Measurements from ENCODE around the gene PXN.
"Not testable (repeated sequence)": the region's sequence is repeated elsewhere in the genome, so short reads cannot be mapped to it uniquely, and the experiment has no call there.

Gene PXN

GRCh38 chr12:120240495-120240833 lies 25.1 kb downstream of the PXN start:
- in situ Hi-C loops (cut with MboI; ENCODE audit: low sequenced_read_pairs) = no loop called here
- DNase-seq (ENCODE audit: low spot score in 2 of 2) = no peak

DNA sequence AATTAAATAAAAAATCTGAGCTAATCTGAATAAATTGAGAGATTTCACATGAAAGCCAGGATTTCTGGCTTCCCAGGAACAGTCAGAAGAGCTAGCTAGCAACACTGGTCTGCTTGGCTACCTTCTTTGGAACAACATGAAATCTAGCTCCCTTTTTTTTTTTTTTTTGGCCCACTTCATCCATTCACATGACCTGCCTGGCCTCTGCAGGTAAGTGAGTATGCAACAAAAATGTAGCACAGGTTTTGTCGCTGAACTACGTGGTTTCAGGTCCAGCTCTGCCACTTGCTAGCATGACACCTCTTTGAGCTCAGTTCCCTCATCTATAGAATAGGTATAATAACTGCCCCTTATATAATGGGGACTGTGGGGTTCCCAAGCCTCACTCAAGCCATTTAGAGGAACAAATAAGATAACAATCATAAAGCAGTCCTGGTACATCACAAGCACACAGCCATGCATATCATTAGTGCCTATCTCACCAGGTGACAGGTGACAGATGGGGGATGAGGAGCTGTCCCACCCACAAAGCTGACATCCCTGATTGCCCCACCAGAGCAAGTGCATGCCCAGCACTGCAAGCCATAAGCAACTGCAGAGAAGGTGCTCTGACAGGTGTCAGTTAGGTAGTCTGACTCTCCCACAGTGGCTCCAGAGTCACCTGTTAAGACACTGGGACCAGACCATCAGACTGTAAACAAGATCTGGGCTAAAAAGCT lies 25.6 kb downstream of the PXN start:
- no peaks in the 10 kb centered on the region for H3K9me3 ChIP-seq

More at GRCh38 chr12:120240495-120240833, 25.1 kb downstream of the PXN start:
- no peak overlapping the region for H3K4me3 ChIP-seq
- no peaks in the 10 kb centered on the region for H3K9me3 ChIP-seq
- H3K27me3 ChIP-seq (ENCODE audit: low read depth) = no peaks in the 10 kb centered on the region
- H3K4me1 ChIP-seq = no peaks in the 10 kb centered on the region; the same call in 1 of the 2 replicates
- no peaks in the 10 kb centered on the region for H3K36me3 ChIP-seq (replicated peaks)

DNA sequence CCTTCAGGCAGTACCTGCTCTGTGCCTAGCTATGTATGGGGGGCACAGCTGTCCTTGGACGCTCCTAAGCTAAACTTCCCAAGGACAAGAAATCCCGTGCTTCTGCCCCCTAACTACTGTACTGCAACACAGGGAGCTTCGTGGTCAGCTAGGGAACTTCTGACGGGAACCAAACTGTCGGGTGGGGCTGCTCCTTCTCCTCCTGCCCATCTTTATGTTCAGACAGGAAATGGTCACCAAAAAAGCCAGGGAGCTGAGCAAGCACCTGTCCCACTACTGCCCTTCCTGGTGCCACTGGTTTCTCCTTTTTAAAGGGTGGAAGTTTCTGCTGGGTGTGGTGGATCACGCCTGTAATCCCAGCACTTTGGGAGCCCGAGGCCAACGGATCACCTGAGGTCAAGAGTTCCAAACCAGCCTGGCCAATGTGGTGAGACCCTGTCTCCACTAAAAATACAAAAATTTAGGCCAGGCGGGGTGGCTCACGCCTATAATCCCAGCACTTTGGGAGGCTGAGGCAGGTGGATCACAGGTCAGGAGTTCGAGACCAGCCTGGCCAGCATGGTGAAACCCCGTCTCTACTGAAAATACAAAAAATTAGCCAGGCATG lies 26.6 kb downstream of the PXN start:
- Histone ChIP-seq H3K36me3 (replicated peaks) (no peaks in the 10 kb centered on the region), H3K4me1 (no peaks in the 10 kb centered on the region; the same call in 1 of the 2 replicates), H3K9me3 (no peaks in the 10 kb centered on the region), H3K4me3 (no peak overlapping the region), H3K27me3 (ENCODE audit: low read depth) (no peaks in the 10 kb centered on the region)
- no peak for DNase-seq (ENCODE audit: low spot score in 2 of 2)
- in situ Hi-C loops (cut with MboI; ENCODE audit: low sequenced_read_pairs) = no loop called here

More for the DNA sequence above, 25.6 kb downstream of the PXN start:
- H3K36me3 ChIP-seq (replicated peaks) = no peaks in the 10 kb centered on the region
- no peak for DNase-seq (ENCODE audit: low spot score in 2 of 2)
- no peaks in the 10 kb centered on the region; the same call in 1 of the 2 replicates for H3K4me1 ChIP-seq
- in situ Hi-C loops (cut with MboI; ENCODE audit: low sequenced_read_pairs) = no loop called here
- no peaks in the 10 kb centered on the region for H3K27me3 ChIP-seq (ENCODE audit: low read depth)
- H3K4me3 ChIP-seq = no peak overlapping the region

DNA sequence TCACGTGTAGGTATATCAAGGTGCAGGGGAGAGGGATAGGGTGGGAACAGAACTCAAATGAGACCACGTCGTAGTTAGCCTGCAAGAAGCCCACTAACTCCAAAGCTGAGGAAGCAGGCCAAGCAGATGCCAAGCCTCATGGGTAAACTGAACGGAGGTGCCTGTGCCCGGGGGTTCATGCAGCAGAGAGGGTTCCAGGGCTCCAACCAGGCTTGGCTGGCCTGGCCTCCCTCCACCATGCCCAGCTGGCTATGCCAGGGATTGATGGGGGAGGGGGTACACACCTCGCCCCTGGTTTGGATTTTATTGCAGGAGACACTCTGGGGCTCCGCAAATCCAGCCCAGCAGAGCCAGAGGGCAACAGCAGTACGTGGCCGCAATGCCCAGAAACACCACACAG lies 27.3 kb downstream of the PXN start:
- DNase-seq (ENCODE audit: low spot score in 2 of 2) = no peak

GRCh38 chr12:120237360-120238171 lies 28.0 kb downstream of the PXN start:
- in situ Hi-C loops (cut with MboI; ENCODE audit: low sequenced_read_pairs) = no loop called here
- no peaks in the 10 kb centered on the region for H3K4me1 ChIP-seq
- H3K9me3 ChIP-seq = no peaks in the 10 kb centered on the region
- no peaks in the 10 kb centered on the region for H3K27me3 ChIP-seq (ENCODE audit: low read depth)
- DNase-seq (ENCODE audit: low spot score in 2 of 2) = no peak
- no peaks in the 10 kb centered on the region for H3K36me3 ChIP-seq (replicated peaks)
- no peak overlapping the region for H3K4me3 ChIP-seq

More for the DNA sequence above, 27.3 kb downstream of the PXN start:
- in situ Hi-C loops (cut with MboI; ENCODE audit: low sequenced_read_pairs) = no loop called here
- Histone ChIP-seq H3K27me3 (ENCODE audit: low read depth) (no peaks in the 10 kb centered on the region), H3K4me3 (no peak overlapping the region), H3K4me1 (no peaks in the 10 kb centered on the region; the same call in 1 of the 2 replicates), H3K36me3 (replicated peaks) (no peaks in the 10 kb centered on the region), H3K9me3 (no peaks in the 10 kb centered on the region)

GRCh38 chr12:120236809-120237208 lies 28.7 kb downstream of the PXN start:
- H3K4me1 ChIP-seq; in situ Hi-C loops (cut with MboI; ENCODE audit: low sequenced_read_pairs); H3K4me3 ChIP-seq; H3K36me3 ChIP-seq (replicated peaks); H3K9me3 ChIP-seq; H3K27me3 ChIP-seq (ENCODE audit: low read depth); DNase-seq (ENCODE audit: low spot score in 2 of 2): not testable (repeated sequence)

DNA sequence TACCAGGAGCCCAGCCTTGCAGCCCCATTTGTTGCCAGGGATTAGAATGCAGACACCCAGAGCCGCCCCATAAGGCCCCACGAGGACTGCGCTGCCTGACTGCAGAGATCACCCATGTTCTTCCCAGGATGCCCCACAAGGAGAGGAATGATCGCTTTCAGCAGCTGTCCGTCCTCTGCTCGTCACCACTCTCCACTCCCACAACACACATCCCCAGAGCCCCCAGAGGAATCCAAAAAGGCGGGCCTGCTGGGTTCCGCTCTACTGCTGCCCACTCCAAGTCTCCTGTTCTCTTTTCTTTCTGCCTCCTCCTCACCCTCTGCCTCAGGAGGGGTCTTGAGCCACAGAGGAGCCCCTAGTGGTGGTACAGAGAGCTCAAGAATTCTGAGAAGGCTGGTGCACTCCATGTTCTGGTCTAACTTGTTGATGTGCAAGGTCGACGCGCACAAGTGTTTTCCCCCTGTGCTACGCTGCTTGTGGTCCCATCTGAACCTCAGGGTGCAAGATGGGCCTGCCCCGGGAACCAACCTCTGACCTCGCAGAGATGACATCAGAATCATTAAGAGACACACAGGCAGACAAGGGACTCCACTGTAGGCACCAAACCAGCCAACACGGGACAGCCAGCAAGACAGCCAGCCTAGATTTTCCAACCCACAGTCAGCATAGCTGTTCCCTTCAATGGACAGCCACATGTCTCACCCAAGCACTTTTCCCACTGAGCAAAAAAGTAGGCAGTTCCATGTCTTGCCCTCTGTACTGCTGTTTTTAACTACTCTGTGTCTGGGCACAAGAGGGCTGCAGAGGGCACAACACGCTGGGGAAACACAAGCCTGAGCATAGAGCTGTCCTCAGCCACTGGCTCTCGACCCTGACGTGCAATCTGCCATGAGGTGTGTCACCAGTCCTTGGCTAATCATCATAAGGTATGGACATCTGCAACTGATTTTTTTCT lies 29.9 kb downstream of the PXN start:
- no peak for DNase-seq (ENCODE audit: low spot score in 2 of 2)
- H3K4me3 ChIP-seq = no peak overlapping the region
- no peaks in the 10 kb centered on the region for H3K36me3 ChIP-seq (replicated peaks)
- in situ Hi-C loops (cut with MboI; ENCODE audit: low sequenced_read_pairs) = no loop called here
- H3K4me1 ChIP-seq = peaks cover 15% of the 10 kb centered on the region
- no peaks in the 10 kb centered on the region for H3K9me3 ChIP-seq
- H3K27me3 ChIP-seq (ENCODE audit: low read depth) = no peaks in the 10 kb centered on the region

DNA sequence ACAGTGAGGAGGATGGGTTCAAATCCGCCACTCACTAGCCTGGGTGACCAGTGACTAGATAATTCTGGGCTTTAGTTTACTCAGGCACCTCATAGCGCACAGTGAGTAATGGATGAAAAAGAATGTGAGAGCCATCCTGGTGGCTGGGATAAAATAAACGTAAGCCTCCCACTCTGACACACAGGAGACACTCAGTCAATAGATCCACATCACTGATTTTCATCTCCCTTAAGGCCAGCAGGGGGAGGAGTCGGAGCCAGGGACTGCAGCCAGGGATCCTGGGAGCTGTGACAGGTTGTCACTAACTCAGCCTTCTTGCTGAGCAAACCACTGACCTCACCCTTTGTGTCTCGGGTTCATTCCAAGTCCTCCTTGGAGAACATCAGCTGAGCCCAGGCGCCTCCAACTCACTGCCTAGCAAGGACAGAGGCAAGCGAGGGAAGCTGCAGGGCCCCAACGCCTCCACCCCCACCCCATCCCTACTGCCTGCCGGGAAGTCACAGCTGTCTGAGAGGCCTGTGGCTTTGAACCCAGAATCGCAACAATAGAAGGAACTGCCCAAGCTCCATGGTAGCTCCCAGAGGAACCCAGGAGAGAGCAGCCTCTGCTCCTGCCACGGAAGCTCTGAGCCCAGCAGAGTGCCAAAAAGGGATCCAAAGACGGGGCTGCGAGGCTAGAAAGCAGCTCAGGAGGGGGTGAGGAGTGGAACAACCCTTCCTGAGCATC lies 30.7 kb downstream of the PXN start:
- Histone ChIP-seq H3K4me1 (peaks cover 20% of the 10 kb centered on the region), H3K9me3 (no peaks in the 10 kb centered on the region), H3K36me3 (replicated peaks) (no peaks in the 10 kb centered on the region), H3K27me3 (ENCODE audit: low read depth) (no peaks in the 10 kb centered on the region), H3K4me3 (no peak overlapping the region)
- DNase-seq (ENCODE audit: low spot score in 2 of 2) = peak; percentile 8 to 71
- in situ Hi-C loops (cut with MboI; ENCODE audit: low sequenced_read_pairs) = no loop called here

- peak; percentile 50 to 65 for DNase-seq (ENCODE audit: low spot score in 2 of 2)
- no peak overlapping the region for H3K4me3 ChIP-seq
Observed at GRCh38 chr12:120231316-120232011, 34.1 kb downstream of the PXN start.

DNA sequence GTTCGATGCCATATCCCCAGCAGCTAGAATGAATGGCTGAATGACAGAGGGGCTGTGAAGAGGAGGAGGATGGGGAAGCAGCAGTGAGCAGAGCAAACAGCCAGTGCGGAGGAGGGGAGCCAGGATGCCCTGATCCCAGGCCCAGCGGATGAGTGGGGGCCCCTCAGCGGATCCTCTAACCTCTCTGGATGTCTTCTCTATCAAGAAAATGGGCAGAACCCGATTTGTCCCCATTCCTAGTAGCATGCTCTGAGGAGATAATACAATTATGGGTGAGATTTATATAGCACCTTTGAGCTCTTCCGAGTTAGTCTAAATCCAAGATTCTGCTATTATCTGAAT lies 34.6 kb downstream of the PXN start:
- no peak for DNase-seq (ENCODE audit: low spot score in 2 of 2)
- Histone ChIP-seq H3K4me1 (peaks cover 34% of the 10 kb centered on the region), H3K27me3 (ENCODE audit: low read depth) (no peaks in the 10 kb centered on the region), H3K9me3 (no peaks in the 10 kb centered on the region), H3K4me3 (no peak overlapping the region), H3K36me3 (replicated peaks) (no peaks in the 10 kb centered on the region; the same call in 1 of the 2 replicates)
- in situ Hi-C loops (cut with MboI; ENCODE audit: low sequenced_read_pairs) = no loop called here

More at GRCh38 chr12:120231316-120232011, 34.1 kb downstream of the PXN start:
- H3K4me1 ChIP-seq = peaks cover 34% of the 10 kb centered on the region
- no peaks in the 10 kb centered on the region for H3K27me3 ChIP-seq (ENCODE audit: low read depth)
- no peaks in the 10 kb centered on the region for H3K9me3 ChIP-seq
- H3K36me3 ChIP-seq (replicated peaks) = no peaks in the 10 kb centered on the region; the same call in 1 of the 2 replicates
- in situ Hi-C loops (cut with MboI; ENCODE audit: low sequenced_read_pairs) = no loop called here

- no peaks in the 10 kb centered on the region for H3K27me3 ChIP-seq (ENCODE audit: low read depth)
- DNase-seq (ENCODE audit: low spot score in 2 of 2) = peak; percentile 26 to 71
- H3K36me3 ChIP-seq (replicated peaks) = no peaks in the 10 kb centered on the region; the same call in 1 of the 2 replicates
- peaks cover 34% of the 10 kb centered on the region for H3K4me1 ChIP-seq
- H3K4me3 ChIP-seq = no peak overlapping the region
- no peaks in the 10 kb centered on the region for H3K9me3 ChIP-seq
- in situ Hi-C loops (cut with MboI; ENCODE audit: low sequenced_read_pairs) = no loop called here
Observed at GRCh38 chr12:120230326-120230973, 35.1 kb downstream of the PXN start.

Measured in HAP-1 (cell line).